ENCODE measurements around the gene BMP10.

DNA sequence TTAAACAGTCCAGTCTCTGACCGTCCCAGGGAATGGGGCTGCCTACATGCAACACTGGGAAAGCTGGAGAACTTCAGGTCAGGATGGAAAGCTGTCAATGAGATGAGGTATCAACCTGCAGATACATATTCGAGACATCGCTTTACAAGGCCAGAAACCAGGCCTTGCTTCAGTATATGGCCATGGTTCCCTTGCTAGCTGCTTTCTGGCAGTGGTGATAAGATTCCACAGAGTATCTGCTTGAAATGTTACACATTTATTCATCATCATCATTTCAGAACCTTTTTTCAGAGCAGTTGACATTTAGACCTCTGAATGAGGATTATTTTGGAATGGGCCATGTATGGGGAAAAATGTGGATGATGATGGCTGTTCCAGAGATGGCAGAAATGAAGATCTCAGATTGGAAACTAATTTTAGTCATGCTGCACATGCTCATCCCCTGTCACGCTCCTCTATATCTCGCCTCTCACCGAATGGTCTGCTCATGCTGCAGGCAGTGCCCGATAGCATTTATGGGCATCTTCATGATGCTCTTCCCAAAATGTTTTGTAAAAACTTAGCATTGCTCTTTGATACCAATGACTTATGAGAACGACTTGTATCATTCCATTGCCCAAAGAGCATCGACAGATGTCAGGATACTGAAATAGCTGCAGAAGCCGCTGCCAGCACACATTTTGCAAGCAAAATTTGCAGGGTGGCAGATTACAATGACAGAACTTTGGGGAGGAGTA is 14.0 kb upstream of the BMP10 start:
- TF ChIP-seq, protein P1, sequence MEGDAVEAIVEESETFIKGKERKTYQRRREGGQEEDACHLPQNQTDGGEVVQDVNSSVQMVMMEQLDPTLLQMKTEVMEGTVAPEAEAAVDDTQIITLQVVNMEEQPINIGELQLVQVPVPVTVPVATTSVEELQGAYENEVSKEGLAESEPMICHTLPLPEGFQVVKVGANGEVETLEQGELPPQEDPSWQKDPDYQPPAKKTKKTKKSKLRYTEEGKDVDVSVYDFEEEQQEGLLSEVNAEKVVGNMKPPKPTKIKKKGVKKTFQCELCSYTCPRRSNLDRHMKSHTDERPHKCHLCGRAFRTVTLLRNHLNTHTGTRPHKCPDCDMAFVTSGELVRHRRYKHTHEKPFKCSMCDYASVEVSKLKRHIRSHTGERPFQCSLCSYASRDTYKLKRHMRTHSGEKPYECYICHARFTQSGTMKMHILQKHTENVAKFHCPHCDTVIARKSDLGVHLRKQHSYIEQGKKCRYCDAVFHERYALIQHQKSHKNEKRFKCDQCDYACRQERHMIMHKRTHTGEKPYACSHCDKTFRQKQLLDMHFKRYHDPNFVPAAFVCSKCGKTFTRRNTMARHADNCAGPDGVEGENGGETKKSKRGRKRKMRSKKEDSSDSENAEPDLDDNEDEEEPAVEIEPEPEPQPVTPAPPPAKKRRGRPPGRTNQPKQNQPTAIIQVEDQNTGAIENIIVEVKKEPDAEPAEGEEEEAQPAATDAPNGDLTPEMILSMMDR (IDR thresholded peaks at IDR 0.05; ENCODE audit: control extremely low read depth in 1 of 3, insufficient read depth in 1 of 3, low read depth in 1 of 3, low read length in 3 of 3), result no peak
- TF ChIP-seq RAD21 (IDR thresholded peaks at IDR 0.05 in 1 of 2, conservative IDR thresholded peaks at IDR 0.05 in 1 of 2; ENCODE audit: low read depth in 2 of 2, low read length in 2 of 2) (no peak), POLR2A (IDR thresholded peaks at IDR 0.05; ENCODE audit: control extremely low read depth in 1 of 2, low read depth in 2 of 2, low read length in 2 of 2) (no peak), EZH2 (IDR thresholded peaks at IDR 0.05; ENCODE audit: low read depth, low read length, severe bottlenecking) (no peak), MAFK (IDR thresholded peaks at IDR 0.05; ENCODE audit: low read depth, low read length) (no peak), HDAC2 (IDR thresholded peaks at IDR 0.05; ENCODE audit: borderline replicate concordance in 1 of 2, low read depth in 2 of 2, low read length in 2 of 2) (no peak), SP2 (IDR thresholded peaks at IDR 0.05; ENCODE audit: low read length) (no peak), TAF1 (IDR thresholded peaks at IDR 0.05; ENCODE audit: low read depth, low read length) (no peak), CBX5 (IDR thresholded peaks at IDR 0.05; ENCODE audit: low read depth, low read length) (no peak), NRF1 (IDR thresholded peaks at IDR 0.05; ENCODE audit: low read depth, low read length) (no peak)
- TF ChIP-seq, protein P2, sequence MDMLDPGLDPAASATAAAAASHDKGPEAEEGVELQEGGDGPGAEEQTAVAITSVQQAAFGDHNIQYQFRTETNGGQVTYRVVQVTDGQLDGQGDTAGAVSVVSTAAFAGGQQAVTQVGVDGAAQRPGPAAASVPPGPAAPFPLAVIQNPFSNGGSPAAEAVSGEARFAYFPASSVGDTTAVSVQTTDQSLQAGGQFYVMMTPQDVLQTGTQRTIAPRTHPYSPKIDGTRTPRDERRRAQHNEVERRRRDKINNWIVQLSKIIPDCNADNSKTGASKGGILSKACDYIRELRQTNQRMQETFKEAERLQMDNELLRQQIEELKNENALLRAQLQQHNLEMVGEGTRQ (IDR thresholded peaks at IDR 0.05; ENCODE audit: low read length), result no peak
